Duodenal mucosa (tissue), 2 donors: ENCODE measurements around the gene MATN4.

Source experiments
- H3K27ac ChIP-seq: one replicate; pipeline ENCODE4 v1.7.0; 2013; ENCODE audit warnings: low read depth, low read length
- H3K27me3 ChIP-seq, 2 donors: one replicate each; pipeline ENCODE4 v1.7.0; 2013; ENCODE audit warnings: low read length in 2 of 2, control low read depth in 1 of 2; ENCODE audit not compliant: insufficient read depth in 2 of 2, control insufficient read depth in 1 of 2
- H3K36me3 ChIP-seq, 2 donors: one replicate each; pipeline ENCODE4 v1.7.0; 2013; ENCODE audit warnings: low read length in 2 of 2, control low read depth in 1 of 2; ENCODE audit not compliant: insufficient read depth in 2 of 2, control insufficient read depth in 1 of 2
- H3K4me1 ChIP-seq, 2 donors: one replicate each; pipeline ENCODE4 v1.7.0; 2013; ENCODE audit warnings: low read length in 2 of 2, control low read depth in 1 of 2; ENCODE audit not compliant: insufficient read depth in 2 of 2, control insufficient read depth in 1 of 2
- H3K4me3 ChIP-seq, 2 donors: one replicate each; pipeline ENCODE4 v1.7.0; 2013; ENCODE audit warnings: low read length in 2 of 2, low read depth in 1 of 2
- H3K9ac ChIP-seq, 2 donors: one replicate each; pipeline ENCODE4 v1.7.0; 2013; ENCODE audit warnings: low read length in 2 of 2, low read depth in 1 of 2
- H3K9me3 ChIP-seq, 2 donors: one replicate each; pipeline ENCODE4 v1.7.0; 2013; ENCODE audit warnings: low read length in 2 of 2, control low read depth in 1 of 2; ENCODE audit not compliant: control insufficient read depth in 1 of 2

MATN4 gene

DNA sequence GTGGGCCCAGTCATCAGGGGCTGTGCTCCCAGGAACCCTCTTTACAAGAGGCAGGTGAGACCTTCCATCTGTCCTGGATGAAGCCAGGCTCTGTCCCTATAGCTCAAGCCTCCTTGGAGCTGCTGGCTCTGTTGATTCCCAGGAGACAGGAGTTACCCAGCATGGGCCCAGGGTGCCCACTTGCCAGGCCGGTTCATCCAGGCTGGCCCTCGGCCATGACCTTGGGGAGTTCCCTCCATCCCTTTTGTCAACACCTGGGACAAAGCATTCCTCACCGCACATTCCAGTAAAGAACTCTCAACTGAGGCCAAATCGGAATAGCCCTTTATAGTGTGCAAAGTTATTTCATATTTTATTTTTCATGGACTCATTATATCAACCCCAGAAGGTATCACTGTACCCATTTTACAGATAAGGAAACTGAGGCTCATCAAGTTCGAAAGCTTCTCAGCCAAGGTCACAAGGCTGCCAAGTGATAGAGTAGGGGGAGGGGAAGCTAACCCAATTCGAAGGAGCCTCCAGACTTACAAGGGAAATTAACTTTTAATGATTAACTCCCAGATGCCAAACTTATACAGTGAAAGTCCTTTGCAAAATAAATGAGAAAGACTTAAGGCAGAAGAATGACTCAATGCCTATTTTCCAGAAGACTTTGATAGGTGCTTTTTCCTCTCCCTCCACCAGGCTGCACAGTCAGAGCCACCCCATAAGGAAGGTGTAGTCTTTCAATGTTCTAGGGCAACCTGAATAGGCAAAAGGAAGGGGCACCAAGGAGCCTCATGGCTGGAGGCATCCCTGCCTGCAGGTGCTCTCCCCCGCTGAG is 21.6 kb upstream of the MATN4 start:
- Histone ChIP-seq H3K4me3 (no peak overlapping the region), H3K9ac (no peak overlapping the region), H3K36me3 (peaks cover 35 to 74% of the 10 kb centered on the region in 2 donors), H3K9me3 (no peaks in the 10 kb centered on the region), H3K27me3 (no peaks in the 10 kb centered on the region), H3K4me1 (peaks cover 0 to 4% of the 10 kb centered on the region in 2 donors), H3K27ac (no peak overlapping the region)

GRCh38 chr20:45328451-45328850 is 20.4 kb upstream of the MATN4 start:
- Histone ChIP-seq H3K27me3 (no peaks in the 10 kb centered on the region), H3K36me3 (peaks cover 35 to 74% of the 10 kb centered on the region in 2 donors), H3K9me3 (no peaks in the 10 kb centered on the region), H3K4me1 (peaks cover 0 to 4% of the 10 kb centered on the region in 2 donors), H3K9ac (no peak overlapping the region), H3K4me3 (no peak overlapping the region), H3K27ac (no peak overlapping the region)

DNA sequence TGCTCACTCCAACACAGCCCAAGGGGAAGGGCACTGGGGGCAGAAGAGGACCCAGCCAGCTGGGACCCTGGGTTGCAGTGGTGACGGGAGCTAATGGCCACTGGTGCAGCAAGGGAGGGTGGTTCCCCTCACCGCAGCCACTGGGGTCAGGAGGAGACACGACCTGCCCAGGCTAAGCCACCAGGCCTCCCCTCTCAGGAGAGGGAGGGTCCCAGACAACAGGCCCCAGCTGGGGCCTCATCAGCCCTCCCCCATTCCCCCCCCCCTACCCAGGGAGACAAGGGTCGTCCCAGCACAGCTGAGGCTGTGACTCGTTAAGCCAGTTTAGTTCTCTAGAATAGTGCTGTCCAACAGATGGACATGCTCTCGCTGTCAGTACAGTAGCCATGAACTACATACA is 17.3 kb upstream of the MATN4 start:
- Histone ChIP-seq H3K9ac (no peak overlapping the region), H3K27ac (no peak overlapping the region), H3K9me3 (no peaks in the 10 kb centered on the region), H3K36me3 (peaks cover 29 to 48% of the 10 kb centered on the region in 2 donors), H3K4me1 (peaks cover 11 to 20% of the 10 kb centered on the region in 2 donors), H3K4me3 (no peak overlapping the region), H3K27me3 (no peaks in the 10 kb centered on the region)

- Histone ChIP-seq H3K4me3 (no peak overlapping the region), H3K4me1 (peaks cover 11 to 17% of the 10 kb centered on the region in 2 donors), H3K9ac (no peak overlapping the region), H3K9me3 (no peaks in the 10 kb centered on the region), H3K27me3 (peaks cover 0 to 2% of the 10 kb centered on the region in 2 donors), H3K27ac (no peak overlapping the region), H3K36me3 (peaks cover 17 to 32% of the 10 kb centered on the region in 2 donors)
Measured at GRCh38 chr20:45323731-45324130, 15.6 kb upstream of the MATN4 start.

- Histone ChIP-seq H3K9me3 (no peaks in the 10 kb centered on the region), H3K36me3 (peaks cover 10 to 24% of the 10 kb centered on the region in 2 donors), H3K27ac (no peak overlapping the region), H3K4me3 (no peak overlapping the region), H3K4me1 (peaks cover 11 to 17% of the 10 kb centered on the region in 2 donors), H3K9ac (no peak overlapping the region), H3K27me3 (peaks cover under 1 to 5% of the 10 kb centered on the region in 2 donors)
Measured at GRCh38 chr20:45322952-45323383, 14.9 kb upstream of the MATN4 start.

DNA sequence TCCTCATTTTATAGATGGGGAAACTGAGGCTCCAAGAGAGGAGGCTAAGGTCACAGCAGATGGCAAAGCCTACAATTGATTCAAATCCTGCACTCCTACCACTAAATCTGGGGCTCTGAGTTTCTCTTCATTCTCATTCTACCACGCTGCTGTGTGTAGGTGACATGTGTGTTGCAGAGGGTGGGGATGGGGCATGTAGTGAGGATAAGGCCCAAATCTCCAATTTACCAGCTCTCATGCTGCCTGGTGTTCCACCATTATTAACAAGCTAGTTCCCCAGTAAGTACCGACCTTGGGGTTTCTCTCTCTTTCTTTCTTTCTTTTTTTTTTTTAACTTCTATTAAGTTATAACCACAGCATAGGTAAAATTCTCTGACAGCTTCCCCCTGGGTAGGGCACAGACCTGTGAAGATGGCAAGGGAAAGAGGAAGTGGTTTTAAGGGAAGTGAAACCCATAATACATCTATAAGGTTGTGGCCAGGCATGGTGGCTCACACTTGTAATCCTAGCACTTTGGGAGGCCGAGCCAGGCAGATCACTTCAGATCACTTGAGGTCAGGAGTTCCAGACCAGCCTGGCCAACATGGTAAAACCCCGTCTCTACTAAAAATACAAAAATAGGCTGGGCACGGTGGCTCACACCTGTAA is 13.0 kb upstream of the MATN4 start:
- H3K27ac ChIP-seq, result no peak overlapping the region
- H3K27me3 ChIP-seq, result peaks cover 18 to 19% of the 10 kb centered on the region in 2 donors
- no peak overlapping the region for H3K4me3 ChIP-seq
- peaks cover 11 to 17% of the 10 kb centered on the region in 2 donors for H3K4me1 ChIP-seq
- no peak overlapping the region for H3K9ac ChIP-seq
- H3K9me3 ChIP-seq, result no peaks in the 10 kb centered on the region
- H3K36me3 ChIP-seq, result peaks cover 0 to 9% of the 10 kb centered on the region in 2 donors

GRCh38 chr20:45318948-45319347 is 10.8 kb upstream of the MATN4 start:
- H3K4me3 ChIP-seq, result no peak overlapping the region
- H3K36me3 ChIP-seq, result no peaks in the 10 kb centered on the region
- no peak overlapping the region for H3K27ac ChIP-seq
- H3K9me3 ChIP-seq, result no peaks in the 10 kb centered on the region
- no peak overlapping the region for H3K9ac ChIP-seq
- H3K4me1 ChIP-seq, result peaks cover 11 to 17% of the 10 kb centered on the region in 2 donors
- H3K27me3 ChIP-seq, result peaks cover 27 to 32% of the 10 kb centered on the region in 2 donors

DNA sequence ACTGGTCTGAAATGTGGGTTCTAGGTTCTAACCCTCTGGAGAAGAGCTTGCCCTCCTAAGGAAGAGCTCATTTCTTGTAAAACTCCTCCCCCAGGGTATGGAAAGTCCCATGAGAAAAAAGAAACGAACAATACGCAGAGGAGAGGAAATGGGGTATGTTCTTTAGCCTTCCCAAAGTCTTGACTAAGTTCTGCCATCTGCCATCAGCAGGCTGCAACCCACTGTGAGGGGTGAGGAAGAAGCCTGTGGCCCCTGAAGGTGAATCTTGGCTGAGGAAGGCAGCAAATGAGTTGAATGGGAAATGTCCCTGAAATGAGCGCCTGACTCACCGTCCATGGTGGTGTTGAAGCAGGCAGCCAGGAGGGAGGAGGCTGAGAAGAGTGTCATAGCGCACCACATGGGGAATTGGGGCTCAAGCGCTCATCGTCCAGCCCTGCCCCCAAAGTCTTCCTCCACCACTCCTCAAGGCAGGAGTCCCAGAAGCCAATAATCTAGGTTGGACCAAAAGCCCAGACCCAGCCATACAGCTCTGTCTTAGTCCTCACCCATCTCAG is 10.4 kb upstream of the MATN4 start:
- H3K9ac ChIP-seq, result no peak overlapping the region
- H3K36me3 ChIP-seq, result no peaks in the 10 kb centered on the region
- H3K9me3 ChIP-seq, result no peaks in the 10 kb centered on the region
- H3K4me3 ChIP-seq, result no peak overlapping the region
- H3K27ac ChIP-seq, result no peak overlapping the region
- H3K27me3 ChIP-seq, result peaks cover 28 to 34% of the 10 kb centered on the region in 2 donors
- H3K4me1 ChIP-seq, result peaks cover 11 to 17% of the 10 kb centered on the region in 2 donors

DNA sequence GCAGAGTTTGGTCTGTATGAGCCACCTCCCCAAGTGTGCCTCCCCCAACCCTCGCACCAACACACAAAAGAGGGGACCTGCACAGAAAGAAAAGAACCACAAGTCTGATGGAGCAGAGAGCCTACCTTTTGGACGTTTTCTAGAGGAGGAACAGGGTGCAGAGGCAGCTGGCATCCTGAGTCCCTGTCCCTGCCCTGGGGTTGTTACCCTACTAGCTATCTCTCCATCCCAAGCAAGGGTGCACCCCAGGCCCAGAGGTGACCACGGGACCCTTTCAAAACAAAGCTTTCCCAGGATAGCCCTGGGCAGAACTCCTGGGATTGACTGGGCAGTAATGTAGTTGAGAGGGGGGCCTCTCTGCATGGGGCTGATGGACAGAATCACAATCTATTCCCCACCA is 9.7 kb upstream of the MATN4 start:
- peaks cover 11 to 13% of the 10 kb centered on the region in 2 donors for H3K4me1 ChIP-seq
- no peaks in the 10 kb centered on the region for H3K36me3 ChIP-seq
- H3K4me3 ChIP-seq, result no peak overlapping the region
- no peak overlapping the region for H3K27ac ChIP-seq
- H3K27me3 ChIP-seq, result peaks cover 33 to 39% of the 10 kb centered on the region in 2 donors
- H3K9ac ChIP-seq, result no peak overlapping the region
- H3K9me3 ChIP-seq, result no peaks in the 10 kb centered on the region
